ENCODE results near the gene SELP. TPM values are rescaled to one million over a fixed set of nuclear protein-coding genes. Genes with fewer than 3 reads are reported as not detected.

The SELP gene
- polyA plus RNA-seq, 1 of the 3 experiments (the other 2 are of a cell fraction) = not detected

DNA sequence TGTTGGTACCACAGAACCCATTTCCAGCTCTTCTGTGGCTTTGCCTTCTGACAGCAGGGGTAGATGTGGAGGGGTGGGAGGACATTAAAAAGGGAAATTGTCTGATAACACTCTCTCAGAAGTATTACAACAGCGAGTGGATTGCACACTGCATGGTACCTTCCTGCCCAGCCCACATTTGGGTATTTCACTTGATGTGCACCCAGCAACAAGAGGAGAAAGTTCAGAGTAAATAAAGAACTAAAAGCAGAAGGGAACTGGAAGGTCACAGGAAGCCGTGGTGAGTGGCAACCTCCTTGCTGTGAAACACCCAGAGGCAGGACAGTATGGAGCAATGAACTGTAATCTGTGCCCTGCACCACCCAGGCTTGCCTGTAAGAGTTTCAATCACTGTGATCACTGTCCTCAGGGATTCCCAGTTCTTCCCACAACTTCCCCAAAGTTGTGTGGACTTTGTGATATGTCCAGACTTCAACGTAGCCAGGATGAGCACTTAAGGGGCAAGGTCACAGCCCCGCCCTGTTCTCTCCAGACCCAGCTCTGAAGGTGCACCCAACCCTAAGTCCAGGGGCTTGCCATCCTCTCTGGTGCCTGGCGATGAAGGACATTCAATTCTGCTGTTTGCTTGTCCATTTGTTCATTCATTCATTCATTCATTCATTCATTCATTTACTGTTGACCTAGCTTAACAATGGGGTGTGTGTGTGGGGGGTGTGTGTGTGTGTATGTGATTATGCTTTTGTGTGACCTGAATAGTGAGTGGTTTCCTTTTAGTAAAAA lies 25.0 kb downstream of the SELP start:
- 5% methylated on average over 5 of the region's 5 CpGs for WGBS (ENCODE audit: low lambda C conversion rate)
- Histone ChIP-seq H3K9me3 (no peaks in the 10 kb centered on the region), H3K9me2 (no peaks in the 10 kb centered on the region), H3K9ac (no peak overlapping the region), H3K27ac (ENCODE audit: low read depth in 2 of 2, low read length in 1 of 2) (no peak overlapping the region), H3K79me2 (ENCODE audit: insufficient read depth) (no peaks in the 10 kb centered on the region), H3K4me3 (ENCODE audit: low read depth in 2 of 2, low read length in 1 of 2) (no peak overlapping the region), H3F3A (replicated peaks; ENCODE audit: insufficient read depth) (no peaks in the 10 kb centered on the region), H4K20me1 (ENCODE audit: insufficient read depth) (no peaks in the 10 kb centered on the region), H3K36me3 (replicated peaks in 1 of 2; ENCODE audit: control insufficient read depth in 1 of 2, insufficient read depth in 2 of 2, low read length in 1 of 2) (no peaks in the 10 kb centered on the region), H3K4me1 (ENCODE audit: control insufficient read depth in 1 of 2, insufficient read depth in 2 of 2, low read depth in 1 of 2, low read length in 1 of 2) (no peaks in the 10 kb centered on the region), H3K27me3 (ENCODE audit: insufficient read depth) (peaks cover 45% of the 10 kb centered on the region), H3K4me2 (no peak overlapping the region), H2AFZ (ENCODE audit: low read depth) (no peak overlapping the region)
- TF ChIP-seq NRF1 (IDR thresholded peaks at IDR 0.05; ENCODE audit: low read depth, low read length) = no peak
- TF ChIP-seq TAF1 (IDR thresholded peaks at IDR 0.05; ENCODE audit: borderline replicate concordance, low read depth, low read length) = no peak
- no peak for TF ChIP-seq RCOR1 (IDR thresholded peaks at IDR 0.05; ENCODE audit: low read length)
- TF ChIP-seq GATA2 (CRISPR knock-in tag; IDR thresholded peaks at IDR 0.05) = no peak
- TF ChIP-seq, protein P1, sequence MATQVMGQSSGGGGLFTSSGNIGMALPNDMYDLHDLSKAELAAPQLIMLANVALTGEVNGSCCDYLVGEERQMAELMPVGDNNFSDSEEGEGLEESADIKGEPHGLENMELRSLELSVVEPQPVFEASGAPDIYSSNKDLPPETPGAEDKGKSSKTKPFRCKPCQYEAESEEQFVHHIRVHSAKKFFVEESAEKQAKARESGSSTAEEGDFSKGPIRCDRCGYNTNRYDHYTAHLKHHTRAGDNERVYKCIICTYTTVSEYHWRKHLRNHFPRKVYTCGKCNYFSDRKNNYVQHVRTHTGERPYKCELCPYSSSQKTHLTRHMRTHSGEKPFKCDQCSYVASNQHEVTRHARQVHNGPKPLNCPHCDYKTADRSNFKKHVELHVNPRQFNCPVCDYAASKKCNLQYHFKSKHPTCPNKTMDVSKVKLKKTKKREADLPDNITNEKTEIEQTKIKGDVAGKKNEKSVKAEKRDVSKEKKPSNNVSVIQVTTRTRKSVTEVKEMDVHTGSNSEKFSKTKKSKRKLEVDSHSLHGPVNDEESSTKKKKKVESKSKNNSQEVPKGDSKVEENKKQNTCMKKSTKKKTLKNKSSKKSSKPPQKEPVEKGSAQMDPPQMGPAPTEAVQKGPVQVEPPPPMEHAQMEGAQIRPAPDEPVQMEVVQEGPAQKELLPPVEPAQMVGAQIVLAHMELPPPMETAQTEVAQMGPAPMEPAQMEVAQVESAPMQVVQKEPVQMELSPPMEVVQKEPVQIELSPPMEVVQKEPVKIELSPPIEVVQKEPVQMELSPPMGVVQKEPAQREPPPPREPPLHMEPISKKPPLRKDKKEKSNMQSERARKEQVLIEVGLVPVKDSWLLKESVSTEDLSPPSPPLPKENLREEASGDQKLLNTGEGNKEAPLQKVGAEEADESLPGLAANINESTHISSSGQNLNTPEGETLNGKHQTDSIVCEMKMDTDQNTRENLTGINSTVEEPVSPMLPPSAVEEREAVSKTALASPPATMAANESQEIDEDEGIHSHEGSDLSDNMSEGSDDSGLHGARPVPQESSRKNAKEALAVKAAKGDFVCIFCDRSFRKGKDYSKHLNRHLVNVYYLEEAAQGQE (IDR thresholded peaks at IDR 0.05; ENCODE audit: low read depth, low read length) = no peak
- TF ChIP-seq FOXM1 (IDR thresholded peaks at IDR 0.05; ENCODE audit: low read depth) = no peak
- no peak for TF ChIP-seq CHD2 (IDR thresholded peaks at IDR 0.05; ENCODE audit: low read length, partially characterized antibody)
- no peak for TF ChIP-seq TCF12 (IDR thresholded peaks at IDR 0.05)
- TF ChIP-seq, protein P2, sequence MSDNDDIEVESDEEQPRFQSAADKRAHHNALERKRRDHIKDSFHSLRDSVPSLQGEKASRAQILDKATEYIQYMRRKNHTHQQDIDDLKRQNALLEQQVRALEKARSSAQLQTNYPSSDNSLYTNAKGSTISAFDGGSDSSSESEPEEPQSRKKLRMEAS (IDR thresholded peaks at IDR 0.05; ENCODE audit: low read depth) = no peak
- no peak for TF ChIP-seq RXRA (IDR thresholded peaks at IDR 0.05; ENCODE audit: borderline replicate concordance, low read depth)
- no peak for TF ChIP-seq YY1 (IDR thresholded peaks at IDR 0.05; ENCODE audit: low read depth)
- no peak for TF ChIP-seq RFX5 (IDR thresholded peaks at IDR 0.05; ENCODE audit: low read length)
- TF ChIP-seq FOXJ3 (CRISPR knock-in tag; IDR thresholded peaks at IDR 0.05) = no peak
- TF ChIP-seq, protein P3, sequence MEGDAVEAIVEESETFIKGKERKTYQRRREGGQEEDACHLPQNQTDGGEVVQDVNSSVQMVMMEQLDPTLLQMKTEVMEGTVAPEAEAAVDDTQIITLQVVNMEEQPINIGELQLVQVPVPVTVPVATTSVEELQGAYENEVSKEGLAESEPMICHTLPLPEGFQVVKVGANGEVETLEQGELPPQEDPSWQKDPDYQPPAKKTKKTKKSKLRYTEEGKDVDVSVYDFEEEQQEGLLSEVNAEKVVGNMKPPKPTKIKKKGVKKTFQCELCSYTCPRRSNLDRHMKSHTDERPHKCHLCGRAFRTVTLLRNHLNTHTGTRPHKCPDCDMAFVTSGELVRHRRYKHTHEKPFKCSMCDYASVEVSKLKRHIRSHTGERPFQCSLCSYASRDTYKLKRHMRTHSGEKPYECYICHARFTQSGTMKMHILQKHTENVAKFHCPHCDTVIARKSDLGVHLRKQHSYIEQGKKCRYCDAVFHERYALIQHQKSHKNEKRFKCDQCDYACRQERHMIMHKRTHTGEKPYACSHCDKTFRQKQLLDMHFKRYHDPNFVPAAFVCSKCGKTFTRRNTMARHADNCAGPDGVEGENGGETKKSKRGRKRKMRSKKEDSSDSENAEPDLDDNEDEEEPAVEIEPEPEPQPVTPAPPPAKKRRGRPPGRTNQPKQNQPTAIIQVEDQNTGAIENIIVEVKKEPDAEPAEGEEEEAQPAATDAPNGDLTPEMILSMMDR (IDR thresholded peaks at IDR 0.05) = no peak
- no peak for TF ChIP-seq NFIC (IDR thresholded peaks at IDR 0.05; ENCODE audit: borderline replicate concordance)
- no peak for TF ChIP-seq EZH2phosphoT487 (IDR thresholded peaks at IDR 0.05; ENCODE audit: borderline replicate concordance, low read depth)
- no peak for TF ChIP-seq FOSL2 (IDR thresholded peaks at IDR 0.05; ENCODE audit: borderline replicate concordance, low read depth)
- TF ChIP-seq, protein P4, sequence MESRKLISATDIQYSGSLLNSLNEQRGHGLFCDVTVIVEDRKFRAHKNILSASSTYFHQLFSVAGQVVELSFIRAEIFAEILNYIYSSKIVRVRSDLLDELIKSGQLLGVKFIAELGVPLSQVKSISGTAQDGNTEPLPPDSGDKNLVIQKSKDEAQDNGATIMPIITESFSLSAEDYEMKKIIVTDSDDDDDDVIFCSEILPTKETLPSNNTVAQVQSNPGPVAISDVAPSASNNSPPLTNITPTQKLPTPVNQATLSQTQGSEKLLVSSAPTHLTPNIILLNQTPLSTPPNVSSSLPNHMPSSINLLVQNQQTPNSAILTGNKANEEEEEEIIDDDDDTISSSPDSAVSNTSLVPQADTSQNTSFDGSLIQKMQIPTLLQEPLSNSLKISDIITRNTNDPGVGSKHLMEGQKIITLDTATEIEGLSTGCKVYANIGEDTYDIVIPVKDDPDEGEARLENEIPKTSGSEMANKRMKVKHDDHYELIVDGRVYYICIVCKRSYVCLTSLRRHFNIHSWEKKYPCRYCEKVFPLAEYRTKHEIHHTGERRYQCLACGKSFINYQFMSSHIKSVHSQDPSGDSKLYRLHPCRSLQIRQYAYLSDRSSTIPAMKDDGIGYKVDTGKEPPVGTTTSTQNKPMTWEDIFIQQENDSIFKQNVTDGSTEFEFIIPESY (IDR thresholded peaks at IDR 0.05; ENCODE audit: borderline replicate concordance, low read depth) = no peak
- TF ChIP-seq MEF2A (IDR thresholded peaks at IDR 0.05; ENCODE audit: borderline replicate concordance, low read depth) = no peak
- no peak for TF ChIP-seq TEAD4 (IDR thresholded peaks at IDR 0.05; ENCODE audit: borderline replicate concordance, insufficient read depth)
- DNase-seq = no peak
- CTCF ChIA-PET = no interaction called here
- POLR2A ChIA-PET = no interaction called here

Measured in SK-N-SH (cell line).